GM19438 (cell line): ENCODE measurements around the gene MAST4.

Experiments used
- ATAC-seq: cut with Tn5 transposase; IDR thresholded peaks from one replicate; pipeline ENCODE4 v1.9.1; 2021; ENCODE audit warnings: low read depth; ENCODE audit not compliant: unreplicated experiment

MAST4 gene

DNA sequence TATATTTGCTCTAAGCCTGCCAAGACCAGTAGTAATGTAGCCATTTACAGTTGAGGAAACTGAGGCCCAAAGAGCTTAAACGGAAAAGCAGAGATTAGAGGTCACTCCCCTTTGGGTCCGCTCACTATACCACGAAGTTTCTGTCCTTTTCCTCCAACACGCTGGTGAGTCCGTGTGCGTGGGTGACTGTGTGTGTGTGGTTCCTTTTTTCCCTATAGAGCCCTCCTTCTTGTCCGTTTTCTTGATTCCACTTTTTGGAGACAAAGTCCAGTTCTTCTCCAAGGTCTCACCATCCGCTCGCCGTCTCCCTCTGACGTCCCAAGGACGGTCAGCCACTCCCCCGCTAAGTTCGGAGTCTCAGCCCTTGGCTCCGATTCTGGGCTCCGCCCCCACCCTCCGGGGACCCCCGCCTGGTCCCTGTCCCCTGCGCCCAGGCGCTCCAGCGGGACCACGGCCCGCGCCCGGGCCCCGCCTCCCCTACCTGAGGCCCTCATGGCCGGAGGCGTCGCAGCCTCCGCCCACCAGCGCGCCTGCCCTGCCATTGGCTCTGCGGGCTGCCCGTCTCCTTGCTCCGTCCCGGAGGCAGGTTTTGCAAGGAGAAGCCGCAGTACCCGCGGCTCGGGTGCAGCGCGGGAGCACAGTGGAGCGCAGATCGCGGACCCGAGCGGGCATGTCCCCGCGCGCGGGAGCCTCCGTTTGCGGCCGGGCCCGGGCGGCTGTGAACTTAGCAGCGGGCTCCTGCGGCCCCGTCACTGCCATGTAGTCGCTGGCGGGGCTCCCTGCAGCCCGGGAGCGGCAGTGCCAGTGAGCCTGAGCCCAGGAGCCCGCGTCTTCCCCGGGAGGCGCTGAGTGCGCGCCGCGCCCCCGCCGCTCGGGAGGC is at the start of gene MAST4:
Gene MAST4, plus strand, starts transcription at position 638 of the 880 bp plus-strand sequence. CDS start 263 bp downstream, outside the sequence.
- ATAC-seq, result peak; percentile 98

DNA sequence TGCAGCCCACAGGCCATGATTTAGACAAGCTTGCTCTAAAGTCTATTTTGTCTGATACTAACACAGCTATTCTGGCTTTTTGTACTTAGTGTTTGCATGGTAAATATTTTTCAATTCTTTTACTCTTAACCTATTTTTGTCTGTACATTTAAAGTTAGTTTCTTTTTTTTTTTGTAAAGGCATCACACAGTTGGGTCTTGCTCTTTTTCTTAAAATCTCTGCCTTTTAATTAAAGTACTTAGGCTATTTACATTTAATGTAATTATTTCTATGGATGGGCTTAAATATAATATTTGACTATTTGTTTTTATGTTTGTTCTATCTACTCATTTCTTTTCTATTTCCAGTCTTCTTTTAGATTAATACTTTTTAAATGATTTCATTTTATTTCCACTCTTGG is 49.7 kb upstream of the MAST4 start:
- no peak for ATAC-seq

DNA sequence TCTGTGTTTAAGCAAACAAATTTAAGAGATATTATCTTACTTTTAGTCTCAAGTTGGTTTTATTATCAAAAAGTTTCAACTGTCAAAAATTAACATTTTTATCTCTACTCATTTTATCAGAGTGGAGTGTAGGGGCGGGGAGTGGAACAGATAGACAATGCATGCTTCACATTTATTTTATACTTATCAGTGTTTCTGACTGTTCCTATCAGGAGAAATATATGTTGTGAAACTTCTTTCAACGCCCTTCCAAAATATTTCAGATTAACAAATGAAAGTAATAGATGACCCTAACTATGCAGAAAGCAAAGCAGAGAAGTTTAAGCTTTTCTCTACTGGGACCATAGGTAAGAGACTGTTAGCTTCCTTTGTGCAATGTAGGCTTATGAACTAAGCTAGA is 44.9 kb upstream of the MAST4 start:
- no peak for ATAC-seq

GRCh38 chr5:66551945-66552344 is 44.2 kb upstream of the MAST4 start:
- ATAC-seq, result no peak

GRCh38 chr5:66553368-66553912 is 42.8 kb upstream of the MAST4 start:
- ATAC-seq, result no peak

DNA sequence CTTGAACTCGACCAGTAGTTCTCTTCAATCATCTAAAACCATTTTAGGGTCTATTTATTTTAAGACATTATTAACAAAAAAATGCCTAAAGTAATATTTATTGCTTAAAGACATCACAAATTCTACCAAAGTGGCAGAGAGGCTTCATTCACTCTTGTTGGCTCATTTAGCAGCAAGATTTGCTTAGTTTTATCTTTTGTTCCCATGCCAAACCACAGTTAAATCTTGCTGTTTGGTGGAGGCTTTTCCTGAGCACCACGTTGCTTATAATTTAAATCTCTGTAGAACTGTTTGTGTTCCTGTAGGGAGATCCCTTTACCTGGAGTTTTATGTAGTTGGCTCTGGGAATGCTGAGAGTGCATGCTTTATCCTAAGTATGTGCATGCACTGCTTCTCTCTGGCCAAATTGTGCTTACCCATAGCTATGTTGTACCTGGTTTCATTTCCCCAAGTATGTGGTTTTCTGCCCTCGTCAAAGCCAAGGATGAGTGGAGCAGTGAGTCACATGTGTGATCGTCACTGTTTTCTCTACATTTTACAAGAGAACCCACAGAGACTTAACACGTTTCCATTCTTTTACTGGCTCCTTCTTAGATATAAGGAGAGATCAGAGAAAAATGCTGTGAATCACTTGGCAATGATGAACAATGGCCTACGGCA is 42.1 kb upstream of the MAST4 start:
- peak; percentile 98 for ATAC-seq

DNA sequence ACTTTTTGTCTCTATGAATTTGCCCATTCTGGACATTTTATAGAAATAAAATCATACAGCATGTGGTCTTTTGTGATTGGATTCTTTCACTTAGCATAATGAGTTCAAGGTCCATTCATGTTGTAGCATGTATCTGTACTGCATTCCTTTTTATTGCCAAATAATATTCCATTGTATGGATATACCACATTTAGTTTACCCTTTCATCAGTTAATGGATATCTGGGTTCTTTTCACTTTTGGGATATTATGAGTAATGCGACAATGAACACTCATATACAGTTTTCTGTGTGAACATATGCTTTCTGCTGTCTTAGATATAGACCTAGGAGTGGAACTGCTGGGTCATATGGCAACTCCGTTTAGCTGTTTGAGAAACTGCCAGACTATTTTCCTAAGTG is 41.3 kb upstream of the MAST4 start:
- ATAC-seq, result no peak

GRCh38 chr5:66558560-66558959 is 37.6 kb upstream of the MAST4 start:
- ATAC-seq, result peak; percentile 50

DNA sequence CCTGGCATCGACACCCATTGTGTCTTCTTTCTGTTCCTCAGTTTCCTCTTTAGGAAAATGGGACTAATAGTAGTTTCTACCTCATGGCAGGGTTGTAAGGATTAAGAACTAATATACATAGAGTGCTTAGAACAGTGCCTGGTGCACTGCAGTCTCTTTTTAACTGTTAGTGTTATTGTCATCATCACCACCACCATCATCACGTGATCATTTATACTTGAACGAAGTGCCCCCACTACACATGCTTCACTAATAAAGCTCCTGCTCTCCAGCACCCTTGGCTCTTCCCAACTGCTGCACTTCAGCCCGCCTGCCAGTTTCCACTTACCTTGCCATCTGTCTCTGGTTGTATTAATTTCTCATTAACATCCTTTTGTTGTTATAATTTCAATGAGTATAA is 35.8 kb upstream of the MAST4 start:
- ATAC-seq, result no peak

DNA sequence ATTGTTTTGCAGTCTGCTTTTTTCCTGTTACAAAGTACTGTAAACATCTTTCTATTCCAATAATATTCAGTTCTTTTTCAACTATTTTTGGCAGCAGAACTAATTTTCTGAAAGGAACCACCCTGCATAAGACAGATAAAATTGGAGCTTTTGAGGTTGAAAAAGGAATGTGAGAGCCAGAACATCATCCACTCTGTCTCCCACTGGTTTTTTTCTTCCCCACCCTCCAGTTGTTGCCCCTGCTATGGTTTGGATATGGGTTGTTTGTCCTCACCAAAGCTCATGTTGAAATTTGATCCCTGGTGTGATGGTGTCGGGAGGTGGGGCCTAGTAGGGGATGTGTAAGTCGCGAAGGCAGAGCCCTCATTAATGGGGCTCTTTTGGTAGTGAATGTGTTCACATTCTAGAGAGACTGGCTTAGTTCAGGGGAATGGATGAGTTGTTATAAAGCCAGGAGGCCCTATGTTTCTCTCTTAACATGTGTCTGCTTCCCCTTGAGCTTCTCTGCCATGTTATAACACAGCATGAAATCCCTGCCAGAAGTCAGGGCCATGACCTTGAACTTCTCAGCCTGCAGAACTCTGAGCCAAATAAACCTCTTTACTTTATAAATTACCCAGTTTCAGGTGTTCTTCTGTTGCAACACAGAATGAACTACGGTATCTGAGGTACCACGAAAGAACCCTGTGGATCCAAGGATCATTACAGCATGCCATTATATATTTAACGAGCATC is 34.8 kb upstream of the MAST4 start:
- no peak for ATAC-seq

- no peak for ATAC-seq
Observed at GRCh38 chr5:66565878-66566277, 30.3 kb upstream of the MAST4 start.

GRCh38 chr5:66567474-66567873 is 28.7 kb upstream of the MAST4 start:
- ATAC-seq, result no peak

DNA sequence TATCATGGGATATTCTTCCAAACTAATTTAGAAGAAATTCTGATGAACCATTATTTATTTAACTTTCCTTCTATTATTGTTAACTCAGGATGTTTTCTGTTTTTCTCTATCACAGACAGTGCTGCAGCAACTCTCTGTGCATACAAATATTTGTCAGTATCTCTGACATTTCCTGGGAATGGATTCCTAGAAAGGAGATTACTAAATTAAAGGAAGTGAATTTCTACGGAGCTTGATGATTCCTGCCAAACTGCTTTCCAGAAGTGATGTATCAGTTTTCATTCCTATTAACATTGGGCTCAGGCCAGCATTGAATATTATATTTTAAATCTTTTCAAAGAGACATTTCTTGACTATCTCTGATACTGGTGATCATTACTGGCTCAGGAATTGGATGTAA is 26.0 kb upstream of the MAST4 start:
- no peak for ATAC-seq

- ATAC-seq, result no peak
Observed at GRCh38 chr5:66573733-66574132, 22.5 kb upstream of the MAST4 start.

DNA sequence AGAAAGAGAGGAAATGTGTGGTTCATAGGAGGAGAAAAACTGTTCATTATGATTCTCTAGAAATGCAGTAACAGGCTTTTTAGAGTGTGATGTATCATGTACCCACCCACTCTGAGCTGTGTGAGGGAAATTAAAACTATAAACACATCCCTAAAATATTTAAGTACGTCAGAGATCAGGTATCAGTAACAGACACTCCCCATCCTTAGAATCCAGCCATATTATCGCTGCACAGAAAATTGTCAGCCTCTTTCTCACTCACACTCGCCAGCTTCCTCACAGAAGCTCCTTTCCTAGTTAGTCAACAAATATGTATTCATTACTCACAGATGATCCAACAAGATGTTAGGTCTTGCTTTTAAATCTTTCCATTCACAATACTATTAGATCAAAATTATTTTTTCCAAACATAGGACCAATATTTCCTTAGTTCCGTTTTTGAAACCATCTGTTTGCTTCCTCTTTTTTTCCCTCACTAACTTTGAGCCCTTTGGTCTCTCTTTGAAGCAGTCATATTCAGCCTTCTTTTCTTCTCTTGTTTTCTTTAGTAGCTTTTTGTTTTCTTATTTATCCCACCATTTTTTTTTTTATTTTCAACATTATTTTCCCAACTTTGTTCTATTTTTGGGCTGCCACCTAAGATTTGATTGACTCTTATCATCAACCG is 13.6 kb upstream of the MAST4 start:
- ATAC-seq, result no peak

DNA sequence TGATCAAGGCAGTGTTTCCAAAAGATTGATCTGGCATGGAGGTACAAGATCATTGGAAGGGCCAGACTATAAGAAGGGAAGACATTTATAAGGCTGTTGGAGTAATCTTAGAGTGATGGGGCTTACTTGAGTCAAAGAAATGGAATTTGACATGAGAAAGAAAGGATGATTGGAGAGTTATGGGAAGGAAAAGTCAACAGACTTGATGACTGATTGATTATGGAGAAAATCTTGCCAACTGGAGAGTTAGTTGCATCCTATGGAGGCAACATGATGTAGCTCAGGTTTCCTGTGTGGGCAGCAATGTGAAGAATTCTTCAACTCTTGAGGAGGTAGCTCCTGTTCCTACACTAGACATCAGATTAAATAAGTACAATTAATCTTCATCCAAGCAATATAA is 10.9 kb upstream of the MAST4 start:
- no peak for ATAC-seq

DNA sequence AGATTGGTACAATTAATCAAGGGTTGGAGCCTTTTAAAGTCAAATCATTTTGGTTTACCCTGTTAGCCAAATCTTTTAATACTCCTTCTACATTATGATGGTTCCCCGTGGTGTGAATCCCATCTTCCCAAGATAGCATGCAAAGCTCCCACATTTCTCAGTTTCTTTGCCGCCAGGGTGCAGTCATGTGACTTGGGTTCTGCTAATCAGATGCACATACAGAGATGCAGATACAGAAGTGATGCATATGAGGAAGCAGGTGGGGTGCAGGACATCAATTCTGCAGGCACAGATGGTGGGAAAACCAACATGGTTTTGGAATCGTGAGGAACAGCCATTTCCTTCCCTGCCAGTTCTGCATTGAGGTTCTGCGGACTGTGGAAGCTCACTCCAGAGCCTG is 8.4 kb upstream of the MAST4 start:
- ATAC-seq, result no peak

GRCh38 chr5:66596636-66597182 is 516 bp downstream of the MAST4 start:
- peak; percentile 32 for ATAC-seq

GRCh38 chr5:66597183-66597757 is 1.1 kb downstream of the MAST4 start:
- no peak for ATAC-seq

DNA sequence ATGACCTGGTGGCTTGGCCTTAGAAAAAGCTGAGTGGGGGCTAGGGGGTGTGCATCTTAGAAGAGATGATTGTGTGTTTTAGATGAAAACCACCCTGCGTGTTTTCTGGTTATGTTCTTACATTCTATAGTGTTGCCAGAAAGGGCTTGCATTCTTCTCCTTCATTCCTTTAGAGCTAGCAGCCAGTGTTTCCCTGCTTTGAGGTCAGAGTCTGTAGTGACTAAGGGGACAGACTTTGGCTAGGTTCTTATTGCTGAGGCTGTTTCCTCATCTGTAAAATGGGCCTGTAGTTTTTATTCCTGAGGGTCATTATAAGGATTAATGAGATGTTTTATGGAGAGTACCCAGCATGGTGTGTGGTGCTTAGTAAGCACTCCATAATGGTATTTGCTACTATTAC is 6.4 kb downstream of the MAST4 start:
- ATAC-seq, result no peak
